SK-N-MC (cell line): ENCODE measurements around the gene DGUOK.

Source experiments
- EZH2 ChIP-seq: fragments of 200-600 bp; sonication (generic); IDR thresholded peaks from one replicate; pipeline ENCODE4 v1.6.1; 2017; ENCODE audit warnings: antibody characterized with exemption
- POLR2AphosphoS5 ChIP-seq: IDR thresholded peaks from 2 replicates; pipeline ENCODE4 v1.6.1; 2012; ENCODE audit warnings: mild to moderate bottlenecking, low read depth, low read length, borderline replicate concordance

DNA sequence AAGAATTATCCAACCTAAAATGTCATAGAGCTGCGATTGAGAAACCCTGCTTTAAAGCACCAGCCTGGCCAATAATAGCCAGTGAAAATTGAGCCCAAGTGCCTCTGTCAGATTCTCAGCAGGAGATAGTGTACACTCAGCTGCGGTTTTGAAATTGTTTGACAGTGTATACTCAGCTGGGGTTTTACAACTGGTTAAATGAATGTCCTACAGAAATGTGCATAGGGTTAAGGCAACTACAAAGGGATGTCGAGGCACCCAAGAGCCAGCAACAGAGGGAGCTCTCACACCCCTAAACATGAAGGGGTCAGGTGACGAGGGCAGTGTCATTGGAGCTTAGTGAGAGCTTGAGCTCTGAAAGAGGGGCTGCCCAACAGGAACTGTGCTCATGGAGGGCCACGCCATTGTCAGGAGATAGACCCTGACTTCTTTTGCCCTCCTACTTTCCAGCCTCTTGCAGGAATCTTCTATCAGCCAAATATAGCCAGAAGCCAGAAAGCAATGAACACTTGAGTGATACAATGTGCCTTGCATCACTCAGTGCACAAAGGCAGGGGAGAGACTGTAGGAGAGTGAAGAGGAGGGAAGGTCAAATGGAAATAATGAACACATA is 18.7 kb upstream of the DGUOK start:
- TF ChIP-seq EZH2 (no peak), POLR2AphosphoS5 (no peak)
